Activated CD8-positive, alpha-beta memory T cell treated with anti-CD3 and anti-CD28 coated beads for 1 hour (primary cell): ENCODE data around the gene ABCA4.

Experiments
- DNase-seq, 2 donors: peaks; one replicate each; pipeline ENCODE4 v3.0.0-alpha.2; 2020; ENCODE audit warnings: low read depth in 1 of 2; ENCODE audit errors: extremely low read depth in 1 of 2

The ABCA4 gene

GRCh38 chr1:94056996-94057395, 64.0 kb downstream of the ABCA4 start:
- no peak for DNase-seq

GRCh38 chr1:94056171-94056570, 64.8 kb downstream of the ABCA4 start:
- no peak for DNase-seq

- no peak for DNase-seq
Measured at GRCh38 chr1:94055459-94056122, 65.4 kb downstream of the ABCA4 start.

GRCh38 chr1:94050675-94051074, 70.3 kb downstream of the ABCA4 start:
- no peak for DNase-seq

GRCh38 chr1:94050254-94050653, 70.7 kb downstream of the ABCA4 start:
- no peak for DNase-seq

GRCh38 chr1:94049791-94050190, 71.2 kb downstream of the ABCA4 start:
- no peak for DNase-seq

- no peak for DNase-seq
Measured at GRCh38 chr1:94048413-94049164, 72.4 kb downstream of the ABCA4 start.

- no peak for DNase-seq
Measured at GRCh38 chr1:94047949-94048348, 73.0 kb downstream of the ABCA4 start.

- DNase-seq, result no peak
Measured at GRCh38 chr1:94045465-94046056, 75.4 kb downstream of the ABCA4 start.

- no peak for DNase-seq
Measured at GRCh38 chr1:94044891-94045290, 76.1 kb downstream of the ABCA4 start.

- no peak for DNase-seq
Measured at GRCh38 chr1:94044290-94044790, 76.6 kb downstream of the ABCA4 start.

GRCh38 chr1:94043738-94044289, 77.1 kb downstream of the ABCA4 start:
- DNase-seq, result no peak

GRCh38 chr1:94042388-94042787, 78.6 kb downstream of the ABCA4 start:
- no peak for DNase-seq

GRCh38 chr1:94039871-94040569, 80.9 kb downstream of the ABCA4 start:
- DNase-seq, result no peak

- DNase-seq, result peak in 1 of 2 donors; percentile 37
Measured at GRCh38 chr1:94039514-94039870, 81.5 kb downstream of the ABCA4 start.

- no peak for DNase-seq
Measured at GRCh38 chr1:94038511-94038910, 82.4 kb downstream of the ABCA4 start.

- no peak for DNase-seq
Measured at GRCh38 chr1:94037392-94038229, 83.3 kb downstream of the ABCA4 start.

GRCh38 chr1:94036730-94037129, 84.2 kb downstream of the ABCA4 start:
- DNase-seq, result no peak

GRCh38 chr1:94033849-94034248, 87.1 kb downstream of the ABCA4 start:
- no peak for DNase-seq

GRCh38 chr1:94032637-94033036, 88.3 kb downstream of the ABCA4 start:
- no peak for DNase-seq
